Glutamatergic neuron (in vitro differentiated cells): Measurements from ENCODE around the gene CRYBG2. TPM values are rescaled to one million over a fixed set of nuclear protein-coding genes. Genes with fewer than 3 reads are reported as not detected.

Source experiments
- DNase-seq: peaks from one replicate; pipeline ENCODE4 v3.0.0; 2022
- H3K27ac Mint-ChIP-seq: one replicate; pipeline ENCODE4 v1.8.0; 2020; ENCODE audit warnings: mild to moderate bottlenecking, mixed read lengths, inconsistent platforms; ENCODE audit not compliant: unreplicated experiment
- H3K27me3 Mint-ChIP-seq: one replicate; pipeline ENCODE4 v1.8.0; 2020; ENCODE audit warnings: mild to moderate bottlenecking, moderate library complexity, mixed read lengths, inconsistent platforms; ENCODE audit not compliant: unreplicated experiment
- H3K36me3 Mint-ChIP-seq: one replicate; pipeline ENCODE4 v1.8.0; 2020; ENCODE audit warnings: mild to moderate bottlenecking, mixed read lengths, inconsistent platforms; ENCODE audit not compliant: unreplicated experiment
- H3K4me1 Mint-ChIP-seq: one replicate; pipeline ENCODE4 v1.8.0; 2020; ENCODE audit warnings: mild to moderate bottlenecking, low read depth, mixed read lengths, inconsistent platforms; ENCODE audit not compliant: unreplicated experiment
- H3K4me3 Mint-ChIP-seq: one replicate; pipeline ENCODE4 v1.8.0; 2020; ENCODE audit warnings: mild to moderate bottlenecking, mixed read lengths, inconsistent platforms; ENCODE audit not compliant: unreplicated experiment
- H3K9me3 Mint-ChIP-seq: one replicate; pipeline ENCODE4 v1.8.0; 2020; ENCODE audit warnings: mild to moderate bottlenecking, moderate library complexity, mixed read lengths, inconsistent platforms; ENCODE audit not compliant: unreplicated experiment
- CTCF ChIP-seq: fragments of 200-600 bp; sonication (generic); IDR thresholded peaks from one replicate; pipeline ENCODE4 v1.5.0; 2021; ENCODE audit not compliant: partially characterized antibody, unreplicated experiment
- total RNA-seq: library from RNA; stranded (reverse); fragmentation: NEBNext Ultra II Directional; extraction: Animal tissue kit (Norgen Biotek cat#: 25700); gene quantifications from one replicate; pipeline ENCODE4 v1.2.1, GENCODE V29; 2021; ENCODE audit not compliant: unreplicated experiment

The CRYBG2 gene
- total RNA-seq, 1 donor from 2014 or later, result 2.2 TPM

GRCh38 chr1:26350343-26350700 lies 3.6 kb downstream of the CRYBG2 start:
- Mint-ChIP-seq H3K27me3 (peaks cover 3% of the 10 kb centered on the region), H3K36me3 (no peaks in the 10 kb centered on the region), H3K4me1 (no peaks in the 10 kb centered on the region), H3K27ac (no peak overlapping the region), H3K4me3 (no peak overlapping the region), H3K9me3 (peaks cover 3% of the 10 kb centered on the region)
- DNase-seq, result no peak
- TF ChIP-seq CTCF, result no peak

DNA sequence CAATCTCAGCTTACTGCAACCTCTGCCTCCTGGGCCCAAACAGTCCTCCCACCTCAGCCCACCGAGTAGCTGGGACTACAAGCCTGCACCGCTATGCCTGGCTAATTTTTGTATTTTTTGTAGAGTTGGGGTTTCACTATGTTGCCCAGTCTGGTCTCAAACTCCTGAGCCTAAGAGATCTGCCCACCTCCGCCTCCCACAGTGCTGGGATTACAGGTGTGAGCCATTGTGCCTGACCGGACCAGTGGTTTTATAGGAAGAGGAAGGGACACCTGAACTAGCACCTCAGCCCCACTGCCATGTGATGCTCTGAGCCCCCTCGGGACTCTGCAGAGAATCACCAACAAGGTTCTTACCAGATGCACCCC lies 4.1 kb downstream of the CRYBG2 start:
- H3K4me3 Mint-ChIP-seq, result no peak overlapping the region
- no peaks in the 10 kb centered on the region for H3K4me1 Mint-ChIP-seq
- no peak for DNase-seq
- H3K36me3 Mint-ChIP-seq, result no peaks in the 10 kb centered on the region
- no peak overlapping the region for H3K27ac Mint-ChIP-seq
- no peak for TF ChIP-seq CTCF
- peaks cover 3% of the 10 kb centered on the region for H3K27me3 Mint-ChIP-seq
- peaks cover 3% of the 10 kb centered on the region for H3K9me3 Mint-ChIP-seq

- Mint-ChIP-seq H3K4me3 (no peak overlapping the region), H3K9me3 (peaks cover 3% of the 10 kb centered on the region), H3K36me3 (no peaks in the 10 kb centered on the region), H3K27me3 (peaks cover 3% of the 10 kb centered on the region), H3K27ac (no peak overlapping the region), H3K4me1 (no peaks in the 10 kb centered on the region)
- no peak for DNase-seq
- TF ChIP-seq CTCF, result no peak
Measured at GRCh38 chr1:26349188-26349876, 4.6 kb downstream of the CRYBG2 start.

DNA sequence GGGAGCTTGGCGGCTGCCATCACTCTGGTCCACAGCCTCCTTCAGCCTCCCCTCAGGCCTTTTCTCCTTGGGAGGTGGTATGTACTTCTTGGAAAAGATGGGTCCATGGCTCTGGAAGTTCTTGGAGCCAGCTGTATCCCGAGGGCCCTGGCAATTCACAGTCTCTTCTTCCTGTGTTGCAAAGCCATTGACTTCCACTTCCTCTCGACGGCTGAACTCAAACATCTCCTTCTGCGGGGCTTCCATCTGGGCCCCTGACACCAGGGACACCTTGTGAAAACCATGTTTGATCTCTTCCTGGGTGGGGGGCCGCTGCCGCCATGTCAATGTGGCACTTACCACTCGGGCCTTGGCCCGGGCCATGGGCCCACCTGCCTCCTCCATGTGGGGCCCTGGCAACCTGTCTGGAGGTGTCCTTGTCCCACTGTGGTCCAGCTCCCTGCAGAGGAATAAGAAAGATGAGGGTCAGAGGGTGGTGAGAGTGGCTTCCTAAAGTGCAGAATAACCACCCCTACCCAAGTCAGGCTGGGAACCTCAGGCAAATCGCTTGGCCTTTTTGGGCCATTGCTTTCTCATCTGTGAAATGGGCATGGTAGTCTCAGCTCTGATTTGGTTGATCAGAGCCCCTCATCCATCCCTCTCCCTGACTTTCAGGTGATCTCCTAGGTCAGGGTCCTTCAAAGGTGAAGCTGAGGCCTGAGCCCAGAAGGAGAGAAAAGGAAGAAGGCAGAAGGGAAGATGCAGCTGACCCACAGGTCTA lies 7.5 kb downstream of the CRYBG2 start:
- Mint-ChIP-seq H3K9me3 (no peaks in the 10 kb centered on the region), H3K27me3 (peaks cover 4% of the 10 kb centered on the region), H3K4me3 (no peak overlapping the region), H3K27ac (no peak overlapping the region), H3K36me3 (no peaks in the 10 kb centered on the region), H3K4me1 (no peaks in the 10 kb centered on the region)
- no peak for DNase-seq
- TF ChIP-seq CTCF, result no peak

- H3K4me1 Mint-ChIP-seq, result no peaks in the 10 kb centered on the region
- no peak for TF ChIP-seq CTCF
- no peaks in the 10 kb centered on the region for H3K36me3 Mint-ChIP-seq
- H3K27me3 Mint-ChIP-seq, result peaks cover 4% of the 10 kb centered on the region
- no peak for DNase-seq
- no peaks in the 10 kb centered on the region for H3K9me3 Mint-ChIP-seq
- no peak overlapping the region for H3K4me3 Mint-ChIP-seq
- no peak overlapping the region for H3K27ac Mint-ChIP-seq
Measured at GRCh38 chr1:26345718-26346117, 8.2 kb downstream of the CRYBG2 start.
